Hindlimb muscle (tissue), 1 donor: ENCODE measurements around the gene SLU7. TPM values are rescaled to one million over a fixed set of nuclear protein-coding genes. Genes with fewer than 3 reads are reported as not detected.
A peak's percentile ranks its signal among the peaks of the same experiment; 100 is the strongest.

Experiments used
- DNase-seq: peaks from one replicate; pipeline ENCODE4 v3.0.0-alpha.2; 2013
- polyA plus RNA-seq: library from polyadenylated mRNA; unstranded; fragments of 120-200 nt; gene quantifications from one replicate; pipeline ENCODE4 v1.2.1, GENCODE V29; 2013; ENCODE audit not compliant: insufficient read length

The SLU7 gene
- polyA plus RNA-seq, 1 donor, result 43.4 TPM

DNA sequence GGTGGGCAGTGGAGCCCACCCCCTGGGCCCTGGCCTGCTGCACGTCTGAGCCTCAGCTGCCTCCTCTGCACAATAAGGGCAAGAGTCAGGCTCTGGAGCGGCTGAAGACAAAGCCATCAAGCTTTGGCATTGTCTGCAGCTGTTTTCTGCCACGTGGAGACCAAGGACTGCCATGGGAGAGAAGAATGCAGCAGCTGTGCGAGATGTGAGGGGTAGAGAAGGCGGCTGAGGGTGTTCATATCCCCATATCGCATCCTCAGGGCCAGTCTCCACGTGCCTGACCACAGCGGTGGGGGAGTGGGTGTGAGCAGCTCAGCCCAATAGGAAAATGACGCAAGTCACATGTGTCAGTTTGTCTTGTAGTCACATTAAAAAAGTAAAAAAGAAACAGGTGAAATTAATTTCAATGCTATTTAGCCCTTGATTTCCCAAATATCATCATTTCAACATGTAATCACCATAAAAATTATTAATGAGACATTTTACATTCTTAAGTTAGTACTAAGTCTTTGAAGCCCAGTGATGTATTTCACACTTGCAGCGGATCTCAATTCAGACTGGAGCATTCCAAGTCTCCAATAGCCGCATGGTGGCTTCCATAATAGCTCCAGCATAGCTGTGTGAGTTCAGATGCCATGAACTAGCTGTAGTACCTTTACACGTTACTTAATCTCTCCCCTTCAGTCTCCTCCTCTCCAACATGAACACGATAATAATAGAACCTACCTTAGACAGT, 55.1 kb downstream of the SLU7 start:
- no peak for DNase-seq

DNA sequence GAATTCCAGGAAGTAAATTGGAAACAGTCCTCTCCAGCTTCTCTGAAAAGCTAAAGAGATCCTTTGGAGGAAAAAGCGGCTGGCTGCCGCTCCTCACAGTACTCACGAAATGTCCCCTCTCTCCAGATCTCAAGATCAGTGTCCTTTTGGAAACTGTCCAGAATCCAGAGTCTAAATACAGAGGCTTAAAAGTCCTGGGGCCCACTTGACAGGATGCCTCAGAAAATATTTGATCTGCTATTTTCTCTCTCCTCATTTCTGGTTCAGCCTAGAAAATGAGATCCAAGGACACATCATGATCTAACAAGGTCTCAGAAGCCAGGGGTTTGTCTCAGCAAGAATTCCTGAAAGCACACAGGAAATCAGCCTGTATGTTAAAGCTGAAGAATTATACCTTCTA, 55.7 kb downstream of the SLU7 start:
- DNase-seq, result peak; percentile 78

DNA sequence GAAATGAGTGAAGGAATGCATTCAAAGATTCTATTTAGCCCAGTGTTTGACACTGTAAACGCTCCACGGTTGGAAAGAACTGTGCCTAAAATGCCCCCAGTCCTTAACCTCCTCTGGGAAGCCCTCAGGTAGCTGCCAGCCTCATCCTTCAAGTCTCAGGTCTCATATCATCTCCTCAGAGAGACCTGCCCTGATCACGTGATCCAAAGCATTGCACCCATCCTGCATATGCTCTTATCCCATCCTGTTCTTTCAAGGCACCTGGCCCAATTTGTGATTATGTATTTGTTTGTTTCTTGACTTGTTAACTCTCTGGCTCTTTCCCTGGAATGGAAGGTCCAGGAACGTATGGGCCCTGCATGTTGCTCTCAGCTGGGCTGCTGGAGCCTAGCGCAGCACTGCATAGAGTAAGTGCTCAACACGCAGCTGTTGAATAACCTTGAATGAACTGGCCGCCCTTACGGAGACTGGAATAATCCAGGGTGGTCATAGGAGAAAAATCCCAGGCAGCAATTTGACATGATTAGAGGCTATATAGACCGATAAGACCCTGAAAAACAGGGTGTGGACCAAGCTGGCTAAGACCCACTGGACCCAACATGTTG, 57.2 kb downstream of the SLU7 start:
- no peak for DNase-seq

DNA sequence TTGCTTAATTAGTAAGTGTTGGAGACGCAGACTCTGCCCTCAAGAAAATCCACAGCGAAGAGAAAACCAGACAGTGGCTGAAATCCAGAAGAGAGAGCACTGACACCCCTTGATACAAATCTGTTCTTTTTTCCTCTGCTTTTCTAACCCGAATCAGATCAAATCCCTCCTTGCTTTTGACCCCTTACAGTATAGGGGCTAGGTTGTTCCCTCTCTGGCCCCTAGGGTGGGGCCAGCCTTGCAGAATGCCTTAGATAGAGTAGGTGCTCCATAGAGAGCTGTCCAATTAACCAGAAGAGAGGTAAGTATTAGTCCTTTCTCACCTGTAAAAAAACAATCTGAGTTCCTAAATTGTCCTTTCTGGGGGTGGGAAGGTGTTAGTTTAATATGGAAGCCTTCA, 58.6 kb downstream of the SLU7 start:
- DNase-seq, result no peak

DNA sequence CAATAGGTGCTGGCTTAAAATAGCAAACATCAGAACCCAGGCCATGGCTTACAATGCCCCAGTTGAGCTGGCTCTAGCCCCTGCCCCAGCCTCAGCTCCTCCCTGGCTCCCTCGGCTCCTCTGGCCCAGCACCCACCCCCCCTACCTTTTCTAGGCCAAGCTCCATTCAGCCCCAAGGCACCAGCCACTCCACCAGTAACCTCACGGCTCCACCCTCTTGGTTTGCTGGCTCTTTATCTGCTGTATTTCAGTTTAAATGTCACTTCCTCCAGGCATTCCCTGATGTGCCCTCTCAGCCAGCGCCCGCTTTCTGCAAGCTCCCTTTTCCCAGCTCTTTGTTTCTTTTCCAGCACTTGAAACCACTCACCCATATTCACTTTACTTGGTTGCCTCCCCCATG, 59.1 kb downstream of the SLU7 start:
- no peak for DNase-seq

DNA sequence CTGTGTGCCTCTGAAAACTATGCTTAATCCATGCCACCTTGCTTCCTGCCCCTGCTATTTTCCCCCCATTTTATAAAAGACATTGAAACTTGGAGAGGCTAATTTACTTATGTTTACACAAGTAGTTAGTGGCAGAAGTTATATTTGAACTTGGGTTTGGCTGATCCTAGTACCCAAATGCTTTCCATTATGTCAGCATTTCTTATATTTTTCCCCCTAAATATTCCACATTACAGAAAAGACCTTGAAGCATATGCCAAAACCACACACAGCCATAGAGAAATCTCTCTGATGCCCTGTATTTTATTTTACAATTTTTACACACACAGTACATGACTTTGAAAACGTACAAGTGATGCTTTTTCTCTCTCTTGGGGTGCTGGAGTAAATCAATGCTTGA, 59.6 kb downstream of the SLU7 start:
- DNase-seq, result no peak

DNA sequence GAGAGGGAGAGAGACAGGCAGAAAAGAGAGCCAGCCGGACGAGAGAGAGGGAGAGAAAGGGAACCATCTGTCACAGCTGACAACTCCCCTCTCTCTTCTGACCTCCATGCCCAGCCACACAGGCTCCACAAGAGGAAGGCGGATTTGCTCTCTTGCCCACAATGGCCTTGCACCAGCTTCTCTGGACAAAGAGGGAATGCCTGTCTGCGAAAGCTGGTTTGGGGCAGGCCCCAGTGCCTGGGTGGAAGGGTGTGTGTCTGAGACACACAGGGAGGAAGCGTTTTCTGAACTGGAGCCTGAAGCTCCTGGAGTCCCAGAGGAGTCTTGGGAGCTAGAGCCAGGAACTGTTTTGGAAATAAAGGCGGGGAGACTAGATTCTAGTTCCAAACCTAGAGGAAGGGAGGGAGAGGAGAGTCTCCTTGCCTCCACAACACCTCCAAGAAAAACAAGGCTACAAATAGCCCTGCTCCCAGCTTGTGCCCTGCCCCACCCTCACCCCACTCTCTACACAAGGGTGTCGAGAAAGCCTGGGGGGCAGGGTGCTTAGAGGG, 60.9 kb downstream of the SLU7 start:
- DNase-seq, result peak; percentile 91

DNA sequence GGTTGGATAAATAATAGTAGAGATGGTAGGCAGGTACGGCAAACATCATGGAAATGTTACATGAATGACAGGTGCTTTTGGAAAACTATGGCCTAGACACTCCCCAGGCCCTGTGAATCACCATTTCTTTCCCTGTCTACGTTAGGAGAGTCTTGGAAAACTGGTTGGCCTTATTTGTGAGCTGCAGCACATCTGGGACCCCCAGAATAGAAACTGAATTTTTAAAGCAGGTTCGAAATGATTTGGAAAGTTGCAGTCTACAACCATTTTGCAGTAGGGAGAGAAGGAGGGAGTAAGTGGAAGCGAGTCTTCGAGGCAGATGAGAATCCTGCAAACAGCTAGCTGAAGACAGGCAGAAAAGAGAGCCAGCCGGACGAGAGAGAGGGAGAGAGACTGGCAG, 61.5 kb downstream of the SLU7 start:
- peak; percentile 47 for DNase-seq

DNA sequence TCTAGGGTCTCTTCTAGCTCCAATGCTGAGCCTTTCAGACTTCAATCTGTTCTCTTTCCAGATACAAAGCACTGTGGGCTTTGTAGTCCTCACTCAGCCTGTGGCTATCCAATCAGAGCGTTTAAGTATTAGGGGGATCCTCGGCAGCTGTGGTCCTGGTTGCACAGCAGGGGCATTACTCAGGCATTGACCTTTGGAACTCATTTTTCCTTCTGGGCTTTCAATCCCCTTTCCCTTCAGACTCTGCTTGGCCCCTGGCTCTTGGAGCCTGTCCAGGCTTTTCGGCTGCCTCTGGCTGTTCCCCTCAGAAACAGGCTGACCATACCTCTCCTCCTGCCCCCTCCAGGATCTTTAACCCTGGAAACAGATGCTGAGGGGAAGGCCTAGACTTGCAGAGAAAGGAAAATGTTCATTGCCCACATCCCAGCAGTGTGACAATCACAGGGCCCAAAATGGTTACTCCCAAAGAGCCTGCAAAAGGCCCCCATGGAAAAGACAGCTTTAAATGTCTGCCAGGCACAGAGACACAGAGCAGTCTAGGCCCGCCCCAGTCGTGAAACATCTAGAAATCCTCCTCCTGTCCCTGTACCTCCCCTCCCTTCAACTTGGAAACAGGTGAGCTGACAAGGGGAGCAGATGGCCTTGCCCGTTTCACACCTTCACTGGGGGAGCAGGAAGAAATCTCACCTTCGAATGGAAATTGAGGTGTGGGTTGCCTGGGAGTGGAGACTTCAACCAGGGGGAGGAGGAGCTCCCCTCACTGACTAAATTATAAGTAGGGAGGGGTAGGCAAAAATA, 62.1 kb downstream of the SLU7 start:
- no peak for DNase-seq

DNA sequence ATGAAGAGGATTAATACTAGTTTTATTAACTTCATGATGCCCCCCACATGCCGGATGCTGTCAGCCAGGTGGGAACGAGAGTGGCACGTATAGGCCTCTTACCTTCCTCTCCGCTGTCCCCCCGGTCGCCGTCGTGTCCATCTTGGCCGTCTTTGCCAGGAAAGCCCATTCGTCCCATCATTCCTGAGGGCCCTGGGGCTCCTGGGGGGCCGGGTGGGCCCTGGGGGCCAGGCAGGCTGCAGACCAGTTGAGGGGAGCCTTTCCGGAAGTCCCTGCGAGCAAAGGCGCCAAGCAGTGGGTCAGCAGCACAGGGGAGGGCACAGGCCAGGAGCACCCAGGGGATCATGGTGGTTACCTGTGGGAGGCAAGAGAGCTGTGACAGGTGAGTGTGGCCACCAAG, 64.2 kb downstream of the SLU7 start:
- DNase-seq, result no peak

DNA sequence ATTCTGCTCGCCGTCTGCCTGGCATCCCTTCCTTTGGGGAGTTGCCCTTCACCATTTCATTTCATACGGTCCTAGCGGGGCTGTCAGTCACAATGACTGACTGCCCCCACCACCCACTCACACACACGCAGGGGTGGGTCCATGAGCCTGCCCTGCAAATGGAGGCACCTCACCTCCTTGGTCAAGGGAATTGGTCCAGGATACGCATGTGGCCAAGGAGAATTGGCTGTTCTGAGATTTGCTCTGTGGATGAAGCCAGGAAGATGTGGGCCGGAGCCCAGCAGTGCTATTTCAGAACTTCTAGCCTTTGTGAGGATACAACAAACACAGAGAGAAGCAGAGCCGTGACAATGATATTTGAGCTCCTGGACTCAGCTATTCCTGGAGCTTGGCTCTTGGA, 65.5 kb downstream of the SLU7 start:
- DNase-seq, result peak; percentile 68

DNA sequence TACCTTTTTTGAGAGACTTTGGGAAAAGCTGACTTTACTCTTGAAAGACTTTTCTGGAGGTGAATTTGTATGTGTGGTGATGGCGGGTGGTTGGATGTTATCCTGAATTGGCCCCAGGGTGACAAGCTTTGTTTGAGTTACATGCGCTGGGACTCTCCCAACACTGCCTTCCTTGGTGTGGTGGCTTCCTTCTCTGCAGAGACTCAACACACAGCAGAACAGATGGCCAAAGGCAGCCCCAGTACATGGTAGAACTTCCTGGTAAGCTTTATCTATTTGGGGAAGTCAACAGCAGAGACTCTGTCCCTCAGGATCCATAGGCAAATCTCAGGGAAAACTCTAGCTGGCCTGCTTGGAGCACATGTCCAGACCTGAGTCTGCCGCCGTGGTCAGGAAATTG, 66.6 kb downstream of the SLU7 start:
- no peak for DNase-seq

Other genes with a start within 250 kb of the SLU7 start
- gene FABP6, start 189.6 kb downstream of the SLU7 start, polyA plus RNA-seq, result not detected
- gene CCNJL, start 106.5 kb downstream of the SLU7 start, polyA plus RNA-seq, result 6.3 TPM
- 21.0 TPM for gene C1QTNF2, start 48.5 kb downstream of the SLU7 start, polyA plus RNA-seq
- gene FAM200C, start 19.0 kb downstream of the SLU7 start, polyA plus RNA-seq, result 12.2 TPM
- gene PTTG1, start 2.8 kb upstream of the SLU7 start, polyA plus RNA-seq, result 19.9 TPM